OCI-LY7 (cell line): ENCODE measurements around the gene SLCO4A1. TPM values are rescaled to one million over a fixed set of nuclear protein-coding genes. Genes with fewer than 3 reads are reported as not detected.
A peak's percentile ranks its signal among the peaks of the same experiment; 100 is the strongest.

Source experiments
- BruUV-seq: library from RNA; stranded (reverse); fragments of 400-500 nt; replicated peaks from 2 replicates; lab custom pipeline; 2021; lab: Mats Ljungman, UMichigan
- CTCF ChIA-PET: fragments of 300-600 bp; sonication (Branson Sonifier 250); formaldehyde crosslinking; loops from one replicate; lab custom pipeline; 2022; ENCODE audit warnings: antibody characterized with exemption; ENCODE audit not compliant: unreplicated experiment; lab: Charles Lee
- POLR2A ChIA-PET: fragments of 300-600 bp; sonication (Branson Sonifier 250); formaldehyde crosslinking; loops from one replicate; lab custom pipeline; 2022; ENCODE audit warnings: antibody characterized with exemption; lab: Charles Lee
- DNase-seq: peaks from one replicate; pipeline ENCODE4 v3.0.0-alpha.2; 2015; ENCODE audit warnings: low spot score
- H2AFZ ChIP-seq: fragments of 200-600 bp; sonication (generic), shearing (Covaris generic); 2 replicates; pipeline ENCODE4 v1.6.1; 2014; ENCODE audit warnings: mild to moderate bottlenecking, antibody characterized with exemption, low read length, moderate library complexity
- H3K27ac ChIP-seq: fragments of 200-600 bp; sonication (generic); 2 replicates; pipeline ENCODE4 v1.5.1; 2014; ENCODE audit warnings: mixed run types, low read depth, mild to moderate bottlenecking, moderate library complexity, low read length, inconsistent platforms; ENCODE audit not compliant: poor library complexity, severe bottlenecking
- H3K36me3 ChIP-seq: fragments of 200-600 bp; sonication (generic); 2 replicates; pipeline ENCODE4 v1.6.1; 2014; ENCODE audit warnings: mild to moderate bottlenecking, antibody characterized with exemption, low read length, moderate library complexity, mixed read lengths; ENCODE audit not compliant: insufficient read depth
- H3K4me1 ChIP-seq: fragments of 200-600 bp; sonication (generic); 2 replicates; pipeline ENCODE4 v1.5.1; 2014; ENCODE audit warnings: mild to moderate bottlenecking, low read length; ENCODE audit not compliant: insufficient read depth, poor library complexity, severe bottlenecking
- H3K4me2 ChIP-seq: fragments of 200-600 bp; sonication (generic); 2 replicates; pipeline ENCODE4 v1.6.1; 2014; ENCODE audit warnings: mild to moderate bottlenecking, low read length
- H3K4me3 ChIP-seq: fragments of 200-600 bp; sonication (generic); 2 replicates; pipeline ENCODE4 v1.5.1; 2014; ENCODE audit warnings: mild to moderate bottlenecking, low read depth, low read length; ENCODE audit not compliant: poor library complexity, severe bottlenecking
- H3K79me2 ChIP-seq: fragments of 200-600 bp; sonication (generic); 2 replicates; pipeline ENCODE4 v1.6.1; 2016; ENCODE audit warnings: low read depth, mild to moderate bottlenecking, low read length, moderate library complexity, mixed read lengths; ENCODE audit not compliant: insufficient read depth
- H3K9me2 ChIP-seq: fragments of 200-600 bp; sonication (generic); 2 replicates; pipeline ENCODE4 v1.6.1; 2016; ENCODE audit warnings: mild to moderate bottlenecking, low read length, mixed read lengths; ENCODE audit not compliant: insufficient read depth
- H3K9me3 ChIP-seq: fragments of 200-600 bp; sonication (generic); 2 replicates; pipeline ENCODE4 v1.6.1; 2014; ENCODE audit warnings: mild to moderate bottlenecking, mixed run types, low read length, mixed read lengths
- H4K20me1 ChIP-seq: fragments of 200-600 bp; sonication (generic); 2 replicates; pipeline ENCODE4 v1.6.1; 2014; ENCODE audit warnings: mild to moderate bottlenecking, antibody characterized with exemption, low read length, moderate library complexity, mixed read lengths; ENCODE audit not compliant: insufficient read depth
- EZH2phosphoT487 ChIP-seq: fragments of 200-600 bp; sonication (generic); IDR thresholded peaks from 2 replicates; pipeline ENCODE4 v1.6.1; 2018; ENCODE audit warnings: low read depth, borderline replicate concordance, mild to moderate bottlenecking, mixed run types, antibody characterized with exemption, low read length, moderate library complexity, mixed read lengths
- intact Hi-C: fragments of 100-400 bp; cut with micrococcal nuclease; formaldehyde crosslinking; loops from one replicate; pipeline ENCODE4 v1.10.0; 2022; ENCODE audit not compliant: unreplicated experiment
- total RNA-seq, 2 experiments: library from RNA; depleted of rRNA in 1 of 2; stranded (reverse); fragments of >200 nt in 1 of 2; shearing (Covaris generic) in 1 of 2; gene quantifications; 2 replicates each; pipeline ENCODE4 v1.2.3, GENCODE V29; 2014 to 2022
- TF ChIP-seq, protein P1 (sequence below): fragments of 200-600 bp; sonication (generic); conservative IDR thresholded peaks from 2 replicates; pipeline ENCODE4 v1.5.1; 2014; ENCODE audit warnings: mild to moderate bottlenecking, antibody characterized with exemption, low read length, moderate library complexity, mixed read lengths

SLCO4A1 gene
- total RNA-seq, 2 experiments from 2014 or later, result 34.3 to 52.4 TPM

DNA sequence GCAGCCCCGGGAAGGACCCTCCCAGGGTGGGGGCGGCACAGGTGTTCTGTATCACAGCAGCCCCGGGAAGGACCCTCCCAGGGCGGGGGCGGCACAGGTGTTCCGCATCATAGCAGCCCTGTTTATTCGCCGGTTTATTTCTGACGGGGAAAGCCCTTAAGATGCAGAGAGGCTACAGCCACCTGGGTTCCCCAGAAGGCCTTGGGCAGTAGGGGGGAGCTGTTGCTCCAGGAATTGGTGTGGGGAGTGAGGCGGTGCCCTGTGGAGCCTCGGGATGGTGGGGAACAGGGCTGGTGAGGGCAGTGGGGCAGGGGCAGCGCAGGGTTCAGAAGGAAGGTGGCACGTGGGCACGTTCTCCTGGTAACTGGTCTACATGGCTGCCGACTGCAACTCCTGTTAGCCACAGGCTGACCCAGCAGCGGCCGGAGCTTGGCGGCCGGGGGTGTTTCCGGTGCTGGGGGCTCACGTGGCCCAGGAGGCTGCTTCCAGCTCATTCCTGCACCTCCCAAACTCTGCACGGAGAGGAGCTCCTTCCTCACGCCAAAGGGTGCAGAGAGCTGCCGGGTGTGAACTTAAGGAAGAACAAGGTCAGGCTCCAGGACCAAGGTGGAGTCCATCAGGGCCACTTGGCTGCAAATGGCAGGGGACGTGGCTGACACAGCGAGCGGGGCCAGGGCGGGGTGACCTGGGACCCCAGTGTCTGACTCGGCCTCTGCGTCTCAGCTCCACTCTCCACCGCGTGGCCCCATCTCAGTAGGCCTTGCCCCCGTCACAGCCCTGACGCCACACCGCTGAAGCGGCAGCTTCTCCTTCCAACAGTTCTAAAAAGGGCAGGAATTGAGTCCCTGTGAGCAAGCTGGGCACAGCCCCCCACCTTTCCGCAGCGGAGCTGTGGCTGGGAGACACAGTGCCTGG lies 13.2 kb downstream of the SLCO4A1 start:
- DNase-seq, result peak; percentile 36

DNA sequence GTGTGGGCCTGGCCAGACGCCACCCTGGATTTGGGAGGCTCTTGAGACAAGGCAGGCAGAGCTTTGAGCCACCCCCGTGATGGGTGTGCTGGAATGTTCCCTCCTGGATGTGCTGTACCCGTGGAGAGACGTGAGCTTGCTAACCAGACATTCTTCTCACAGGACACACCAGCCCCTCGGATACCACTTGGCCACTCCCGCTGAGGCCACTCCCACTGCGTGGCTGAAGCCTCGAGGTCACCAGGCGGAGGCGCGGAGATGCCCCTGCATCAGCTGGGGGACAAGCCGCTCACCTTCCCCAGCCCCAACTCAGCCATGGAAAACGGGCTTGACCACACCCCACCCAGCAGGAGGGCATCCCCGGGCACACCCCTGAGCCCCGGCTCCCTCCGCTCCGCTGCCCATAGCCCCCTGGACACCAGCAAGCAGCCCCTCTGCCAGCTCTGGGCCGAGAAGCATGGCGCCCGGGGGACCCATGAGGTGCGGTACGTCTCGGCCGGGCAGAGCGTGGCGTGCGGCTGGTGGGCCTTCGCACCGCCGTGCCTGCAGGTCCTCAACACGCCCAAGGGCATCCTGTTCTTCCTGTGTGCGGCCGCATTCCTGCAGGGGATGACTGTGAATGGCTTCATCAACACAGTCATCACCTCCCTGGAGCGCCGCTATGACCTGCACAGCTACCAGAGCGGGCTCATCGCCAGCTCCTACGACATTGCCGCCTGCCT lies 14.1 kb downstream of the SLCO4A1 start:
- TF ChIP-seq EZH2phosphoT487, result no peak
- TF ChIP-seq, protein P1, sequence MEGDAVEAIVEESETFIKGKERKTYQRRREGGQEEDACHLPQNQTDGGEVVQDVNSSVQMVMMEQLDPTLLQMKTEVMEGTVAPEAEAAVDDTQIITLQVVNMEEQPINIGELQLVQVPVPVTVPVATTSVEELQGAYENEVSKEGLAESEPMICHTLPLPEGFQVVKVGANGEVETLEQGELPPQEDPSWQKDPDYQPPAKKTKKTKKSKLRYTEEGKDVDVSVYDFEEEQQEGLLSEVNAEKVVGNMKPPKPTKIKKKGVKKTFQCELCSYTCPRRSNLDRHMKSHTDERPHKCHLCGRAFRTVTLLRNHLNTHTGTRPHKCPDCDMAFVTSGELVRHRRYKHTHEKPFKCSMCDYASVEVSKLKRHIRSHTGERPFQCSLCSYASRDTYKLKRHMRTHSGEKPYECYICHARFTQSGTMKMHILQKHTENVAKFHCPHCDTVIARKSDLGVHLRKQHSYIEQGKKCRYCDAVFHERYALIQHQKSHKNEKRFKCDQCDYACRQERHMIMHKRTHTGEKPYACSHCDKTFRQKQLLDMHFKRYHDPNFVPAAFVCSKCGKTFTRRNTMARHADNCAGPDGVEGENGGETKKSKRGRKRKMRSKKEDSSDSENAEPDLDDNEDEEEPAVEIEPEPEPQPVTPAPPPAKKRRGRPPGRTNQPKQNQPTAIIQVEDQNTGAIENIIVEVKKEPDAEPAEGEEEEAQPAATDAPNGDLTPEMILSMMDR, result no peak
- no peak for DNase-seq
- Histone ChIP-seq H2AFZ (no peak overlapping the region), H3K4me1 (peaks cover 40% of the 10 kb centered on the region), H3K4me3 (no peak overlapping the region), H3K9me2 (no peaks in the 10 kb centered on the region), H4K20me1 (no peaks in the 10 kb centered on the region; the same call in 1 of the 2 replicates), H3K79me2 (peaks cover 33% of the 10 kb centered on the region), H3K36me3 (peaks cover 67% of the 10 kb centered on the region), H3K27ac (no peak overlapping the region), H3K4me2 (no peak overlapping the region), H3K9me3 (no peaks in the 10 kb centered on the region)
- intact Hi-C loops, result no loop called here
- POLR2A ChIA-PET, result no interaction called here
- CTCF ChIA-PET, result no interaction called here
- BruUV-seq, result no TSS peak

More for the DNA sequence above, 13.2 kb downstream of the SLCO4A1 start:
- peaks cover 69% of the 10 kb centered on the region for H3K36me3 ChIP-seq
- TF ChIP-seq EZH2phosphoT487, result no peak
- TF ChIP-seq, protein P1, result no peak
- ChIA-PET POLR2A (no interaction called here), CTCF (no interaction called here)
- no peak overlapping the region for H3K4me2 ChIP-seq
- BruUV-seq, result no TSS peak
- no peaks in the 10 kb centered on the region for H3K9me3 ChIP-seq
- H4K20me1 ChIP-seq, result no peaks in the 10 kb centered on the region; the same call in 1 of the 2 replicates
- no peaks in the 10 kb centered on the region for H3K9me2 ChIP-seq
- peaks cover 40% of the 10 kb centered on the region for H3K79me2 ChIP-seq
- no peak overlapping the region for H3K4me3 ChIP-seq
- no peak overlapping the region for H2AFZ ChIP-seq
- no peak overlapping the region for H3K27ac ChIP-seq
- peaks cover 48% of the 10 kb centered on the region for H3K4me1 ChIP-seq
- intact Hi-C loops, result no loop called here
